Fibroblast of the conjunctiva (primary cell): Measurements from ENCODE around the gene YIF1B.
"Not testable (repeated sequence)": the region's sequence is repeated elsewhere in the genome, so short reads cannot be mapped to it uniquely, and the experiment has no call there.

Experiments used
- DNase-seq: peaks from one replicate; pipeline ENCODE4 v3.0.0-alpha.2; 2010; ENCODE audit warnings: low read depth

The YIF1B gene

GRCh38 chr19:38276942-38277517 lies 38.7 kb downstream of the YIF1B start:
- no peak for DNase-seq

- no peak for DNase-seq
Observed at GRCh38 chr19:38274739-38275138, 41.0 kb downstream of the YIF1B start.

GRCh38 chr19:38273499-38273898 lies 42.2 kb downstream of the YIF1B start:
- no peak for DNase-seq

- no peak for DNase-seq
Observed at GRCh38 chr19:38270587-38271167, 45.1 kb downstream of the YIF1B start.

- DNase-seq: no peak
Observed at GRCh38 chr19:38268539-38268938, 47.2 kb downstream of the YIF1B start.

GRCh38 chr19:38267761-38268483 lies 47.8 kb downstream of the YIF1B start:
- no peak for DNase-seq

- no peak for DNase-seq
Observed at GRCh38 chr19:38266981-38267597, 48.7 kb downstream of the YIF1B start.

GRCh38 chr19:38265921-38266429 lies 49.8 kb downstream of the YIF1B start:
- DNase-seq: no peak

GRCh38 chr19:38265213-38265861 lies 50.4 kb downstream of the YIF1B start:
- DNase-seq: no peak

- DNase-seq: no peak
Observed at GRCh38 chr19:38264486-38265212, 51.1 kb downstream of the YIF1B start, which contains the start of gene SPINT2. TSS of gene SPINT2 (plus strand) at chr19:38264573. CDS start at chr19:38264893, 320 bp downstream.

- no peak for DNase-seq
Observed at GRCh38 chr19:38263689-38264485, 51.9 kb downstream of the YIF1B start.

- no peak for DNase-seq
Observed at GRCh38 chr19:38262585-38263268, 53.0 kb downstream of the YIF1B start.

- DNase-seq: not testable (repeated sequence)
Observed at GRCh38 chr19:38261942-38262341, 53.8 kb downstream of the YIF1B start.

GRCh38 chr19:38255383-38256014 lies 60.2 kb downstream of the YIF1B start:
- DNase-seq: no peak

- DNase-seq: no peak
Observed at GRCh38 chr19:38253788-38254187, 62.0 kb downstream of the YIF1B start.
